Fibroblast of lung (primary cell): ENCODE data around the gene PGLYRP4. TPM values are rescaled to one million over a fixed set of nuclear protein-coding genes. Genes with fewer than 3 reads are reported as not detected.

Experiments
- DNase-seq, 2 donors: peaks; one replicate each; pipeline versions ENCODE4 v3.0.0 to v3.0.0-alpha.2; 2010; ENCODE audit warnings: low read depth in 2 of 2
- H2AFZ ChIP-seq: 2 replicates; pipeline ENCODE4 v1.5.1; 2012; ENCODE audit warnings: low read length, control low read depth, inconsistent platforms
- H3K27ac ChIP-seq: 2 replicates; pipeline ENCODE4 v1.5.1; 2011; ENCODE audit warnings: low read length, control low read depth; ENCODE audit not compliant: insufficient read depth
- H3K27me3 ChIP-seq: 2 replicates; pipeline ENCODE4 v1.5.1; 2011; ENCODE audit warnings: mild to moderate bottlenecking, low read length; ENCODE audit not compliant: control insufficient read depth, insufficient read depth
- H3K36me3 ChIP-seq: 2 replicates; pipeline ENCODE4 v1.5.1; 2011; ENCODE audit warnings: low read length; ENCODE audit not compliant: control insufficient read depth, insufficient read depth
- H3K4me1 ChIP-seq: 2 replicates; pipeline ENCODE4 v1.5.1; 2011; ENCODE audit warnings: low read length; ENCODE audit not compliant: control insufficient read depth, insufficient read depth; ENCODE audit errors: extremely low read depth
- H3K4me2 ChIP-seq: 2 replicates; pipeline ENCODE4 v1.5.1; 2011; ENCODE audit warnings: low read length, control low read depth; ENCODE audit not compliant: insufficient read depth; ENCODE audit errors: extremely low read depth
- H3K4me3 ChIP-seq, 4 experiments: fragments of 200-600 bp in 1 of 4; sonication (generic) in 1 of 4; replicated peaks in 1 of 4; 2 replicates each; pipeline ENCODE4 v1.5.1; 2011 to 2016; ENCODE audit warnings: low read length in 4 of 4, low read depth in 3 of 4, mild to moderate bottlenecking in 3 of 4, control low read depth in 2 of 4, inconsistent platforms in 1 of 4, mixed read lengths in 1 of 4; ENCODE audit not compliant: insufficient read depth in 1 of 4; ENCODE audit errors: control extremely low read depth in 1 of 4
- H3K79me2 ChIP-seq: 2 replicates; pipeline ENCODE4 v1.5.1; 2012; ENCODE audit warnings: mild to moderate bottlenecking, low read length, inconsistent platforms; ENCODE audit not compliant: control insufficient read depth, insufficient read depth
- H3K9ac ChIP-seq: 2 replicates; pipeline ENCODE4 v1.5.1; 2011; ENCODE audit warnings: mild to moderate bottlenecking, low read length, control low read depth; ENCODE audit not compliant: insufficient read depth
- H3K9me3 ChIP-seq: 2 replicates; pipeline ENCODE4 v1.5.1; 2012; ENCODE audit warnings: low read depth, low read length; ENCODE audit not compliant: control insufficient read depth, insufficient read depth
- H4K20me1 ChIP-seq: 2 replicates; pipeline ENCODE4 v1.5.1; 2011; ENCODE audit warnings: low read length; ENCODE audit not compliant: control insufficient read depth, insufficient read depth; ENCODE audit errors: extremely low read depth
- EZH2 ChIP-seq: IDR thresholded peaks from 2 replicates; pipeline ENCODE4 v1.5.1; 2012; ENCODE audit warnings: low read length, control low read depth, mild to moderate bottlenecking; ENCODE audit errors: missing control alignments
- polyA plus RNA-seq, 2 donors: library from polyadenylated mRNA; depleted of rRNA in 1 of 2; stranded (reverse) in 1 of 2; unstranded in 1 of 2; fragments of >200 nt; gene quantifications; 2 replicates each; pipeline ENCODE4 v1.2.1, GENCODE V29; 2011 to 2012; ENCODE audit warnings: missing spikeins in 1 of 2
- total RNA-seq: library from RNA; depleted of rRNA; stranded (reverse); fragments of >200 nt; gene quantifications from 2 replicates; pipeline ENCODE4 v1.2.1, GENCODE V29; 2014
- TF ChIP-seq, protein P1 (sequence below), 2 donors: IDR thresholded peaks in 1 of 2; conservative IDR thresholded peaks in 1 of 2; 1 replicate in 1 of 2; 2 replicates in 1 of 2; pipeline ENCODE4 v1.5.1; 2011 to 2012; ENCODE audit warnings: low read length in 2 of 2, control low read depth in 1 of 2, inconsistent platforms in 1 of 2, low read depth in 1 of 2, mild to moderate bottlenecking in 1 of 2

Gene PGLYRP4
- total and polyA plus RNA-seq, 2 donors (not counting 1 experiment from before 2014, with no cell fraction given): not detected

DNA sequence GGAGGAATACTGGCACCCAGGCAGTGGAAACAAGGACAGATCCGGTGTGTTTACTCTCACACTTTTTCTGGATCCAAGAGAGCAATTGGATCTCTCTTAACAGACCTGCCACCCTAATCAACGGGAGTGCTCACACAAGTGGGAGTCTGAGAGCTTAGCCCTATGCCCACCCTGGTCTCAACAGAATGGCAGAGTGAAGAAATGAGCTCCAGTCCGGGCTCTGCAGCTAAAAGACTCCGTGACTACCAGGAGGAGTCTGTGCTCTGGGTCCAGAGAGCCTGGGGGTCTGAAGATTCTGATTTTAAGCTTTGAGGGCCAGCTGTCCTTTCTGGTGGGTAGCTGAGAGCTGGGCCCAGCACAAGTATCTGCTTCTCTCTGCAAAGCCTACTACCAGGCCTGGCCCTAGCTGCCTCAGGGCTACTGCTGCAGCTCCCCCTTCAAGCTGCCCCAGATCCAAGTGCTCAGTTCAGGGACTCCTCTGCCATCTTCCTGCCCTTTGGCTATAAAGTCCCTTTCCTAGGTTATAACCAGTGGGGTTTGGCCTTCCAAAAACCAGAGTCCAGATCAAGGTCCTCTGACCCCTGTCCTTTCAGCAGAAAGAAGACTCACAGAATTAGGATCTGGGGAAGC is 13.0 kb upstream of the PGLYRP4 start:
- no peaks in the 10 kb centered on the region for H3K79me2 ChIP-seq
- H3K4me2 ChIP-seq: no peak overlapping the region
- no peak overlapping the region for H3K4me3 ChIP-seq
- H3K27me3 ChIP-seq: peaks cover 7% of the 10 kb centered on the region
- no peak overlapping the region for H3K27ac ChIP-seq
- H3K9ac ChIP-seq: no peak overlapping the region
- no peaks in the 10 kb centered on the region for H3K36me3 ChIP-seq
- no peaks in the 10 kb centered on the region for H3K4me1 ChIP-seq
- no peak for DNase-seq
- H3K9me3 ChIP-seq: no peaks in the 10 kb centered on the region
- no peaks in the 10 kb centered on the region for H4K20me1 ChIP-seq
- no peak overlapping the region for H2AFZ ChIP-seq
- TF ChIP-seq, protein P1, sequence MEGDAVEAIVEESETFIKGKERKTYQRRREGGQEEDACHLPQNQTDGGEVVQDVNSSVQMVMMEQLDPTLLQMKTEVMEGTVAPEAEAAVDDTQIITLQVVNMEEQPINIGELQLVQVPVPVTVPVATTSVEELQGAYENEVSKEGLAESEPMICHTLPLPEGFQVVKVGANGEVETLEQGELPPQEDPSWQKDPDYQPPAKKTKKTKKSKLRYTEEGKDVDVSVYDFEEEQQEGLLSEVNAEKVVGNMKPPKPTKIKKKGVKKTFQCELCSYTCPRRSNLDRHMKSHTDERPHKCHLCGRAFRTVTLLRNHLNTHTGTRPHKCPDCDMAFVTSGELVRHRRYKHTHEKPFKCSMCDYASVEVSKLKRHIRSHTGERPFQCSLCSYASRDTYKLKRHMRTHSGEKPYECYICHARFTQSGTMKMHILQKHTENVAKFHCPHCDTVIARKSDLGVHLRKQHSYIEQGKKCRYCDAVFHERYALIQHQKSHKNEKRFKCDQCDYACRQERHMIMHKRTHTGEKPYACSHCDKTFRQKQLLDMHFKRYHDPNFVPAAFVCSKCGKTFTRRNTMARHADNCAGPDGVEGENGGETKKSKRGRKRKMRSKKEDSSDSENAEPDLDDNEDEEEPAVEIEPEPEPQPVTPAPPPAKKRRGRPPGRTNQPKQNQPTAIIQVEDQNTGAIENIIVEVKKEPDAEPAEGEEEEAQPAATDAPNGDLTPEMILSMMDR (conservative IDR thresholded peaks at IDR 0.05 in 1 of 2, IDR thresholded peaks at IDR 0.05 in 1 of 2; ENCODE audit: low read depth in 1 of 2, low read length in 2 of 2): no peak
- TF ChIP-seq EZH2: no peak

DNA sequence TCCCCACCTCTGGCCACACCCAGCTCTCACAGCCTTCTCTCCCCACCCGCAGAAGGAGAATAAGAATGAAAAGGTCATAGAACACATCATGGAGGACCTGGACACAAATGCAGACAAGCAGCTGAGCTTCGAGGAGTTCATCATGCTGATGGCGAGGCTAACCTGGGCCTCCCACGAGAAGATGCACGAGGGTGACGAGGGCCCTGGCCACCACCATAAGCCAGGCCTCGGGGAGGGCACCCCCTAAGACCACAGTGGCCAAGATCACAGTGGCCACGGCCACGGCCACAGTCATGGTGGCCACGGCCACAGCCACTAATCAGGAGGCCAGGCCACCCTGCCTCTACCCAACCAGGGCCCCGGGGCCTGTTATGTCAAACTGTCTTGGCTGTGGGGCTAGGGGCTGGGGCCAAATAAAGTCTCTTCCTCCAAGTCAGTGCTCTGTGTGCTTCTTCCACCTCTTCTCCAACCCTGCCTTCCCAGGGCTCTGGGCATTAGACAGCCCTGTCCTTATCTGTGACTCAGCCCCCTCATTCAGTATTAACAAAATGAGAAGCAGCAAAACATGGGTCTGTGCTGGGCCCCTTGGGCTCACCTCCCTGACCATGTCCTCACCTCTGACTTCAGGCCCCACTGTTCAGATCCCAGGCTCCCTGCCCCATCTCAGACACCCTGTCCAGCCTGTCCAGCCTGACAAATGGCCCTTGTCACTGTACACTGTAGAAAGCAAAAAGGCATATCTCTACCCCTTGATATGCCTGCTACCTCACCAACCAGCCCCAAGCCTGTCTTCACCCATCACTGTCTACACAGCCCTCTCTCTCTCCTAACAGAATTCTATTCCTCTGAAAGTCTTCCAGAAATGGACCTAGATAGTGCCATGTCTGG is 12.2 kb upstream of the PGLYRP4 start:
- no peak for DNase-seq
- H2AFZ ChIP-seq: no peak overlapping the region
- no peaks in the 10 kb centered on the region for H3K4me1 ChIP-seq
- peaks cover 6% of the 10 kb centered on the region for H3K27me3 ChIP-seq
- no peak overlapping the region for H3K4me2 ChIP-seq
- H3K4me3 ChIP-seq: no peak overlapping the region
- H3K27ac ChIP-seq: no peak overlapping the region
- H3K36me3 ChIP-seq: no peaks in the 10 kb centered on the region
- TF ChIP-seq, protein P1 (conservative IDR thresholded peaks at IDR 0.05 in 1 of 2, IDR thresholded peaks at IDR 0.05 in 1 of 2; ENCODE audit: low read depth in 1 of 2, low read length in 2 of 2): no peak
- TF ChIP-seq EZH2: no peak
- H3K9ac ChIP-seq: no peak overlapping the region
- no peaks in the 10 kb centered on the region for H3K9me3 ChIP-seq
- no peaks in the 10 kb centered on the region for H3K79me2 ChIP-seq
- no peaks in the 10 kb centered on the region for H4K20me1 ChIP-seq

GRCh38 chr1:153360190-153360589 is 11.5 kb upstream of the PGLYRP4 start:
- H2AFZ ChIP-seq: no peak overlapping the region
- no peaks in the 10 kb centered on the region for H3K79me2 ChIP-seq
- peaks cover 2% of the 10 kb centered on the region for H3K27me3 ChIP-seq
- H3K27ac ChIP-seq: no peak overlapping the region
- H3K4me3 ChIP-seq: no peak overlapping the region
- H3K4me2 ChIP-seq: no peak overlapping the region
- no peaks in the 10 kb centered on the region for H4K20me1 ChIP-seq
- no peaks in the 10 kb centered on the region for H3K36me3 ChIP-seq
- no peaks in the 10 kb centered on the region for H3K4me1 ChIP-seq
- no peaks in the 10 kb centered on the region for H3K9me3 ChIP-seq
- TF ChIP-seq, protein P1 (conservative IDR thresholded peaks at IDR 0.05 in 1 of 2, IDR thresholded peaks at IDR 0.05 in 1 of 2; ENCODE audit: low read depth in 1 of 2, low read length in 2 of 2): no peak
- TF ChIP-seq EZH2: no peak
- no peak for DNase-seq
- H3K9ac ChIP-seq: no peak overlapping the region
